GM12865 (cell line): ENCODE measurements around the gene MPRIP.

Source experiments
- DNase-seq: peaks from one replicate; pipeline ENCODE4 v3.0.0; 2010; ENCODE audit warnings: low read depth
- H3K4me3 ChIP-seq: 2 replicates; pipeline ENCODE4 v1.5.1; 2011; ENCODE audit warnings: mild to moderate bottlenecking, low read depth, low read length, control low read depth
- CTCF ChIP-seq: IDR thresholded peaks from 2 replicates; pipeline ENCODE4 v1.5.1; 2011; ENCODE audit warnings: low read length, control low read depth, low read depth, inconsistent platforms; ENCODE audit not compliant: insufficient read depth; ENCODE audit errors: missing control alignments

MPRIP gene

GRCh38 chr17:17204041-17204591 lies 161.9 kb downstream of the MPRIP start:
- TF ChIP-seq CTCF: no peak
- peak overlapping the region; percentile 76 for H3K4me3 ChIP-seq
- DNase-seq: peak; percentile 13

- peak overlapping the region; percentile 76 for H3K4me3 ChIP-seq
- TF ChIP-seq CTCF: no peak
- DNase-seq: no peak
These were observed 162.5 kb downstream of the MPRIP start for GRCh38 chr17:17204635-17205231.

GRCh38 chr17:17205368-17206123 lies 163.3 kb downstream of the MPRIP start:
- TF ChIP-seq CTCF: no peak
- H3K4me3 ChIP-seq: peak overlapping the region; percentile 76
- peak; percentile 90 for DNase-seq

GRCh38 chr17:17206124-17206912 lies 164.1 kb downstream of the MPRIP start, which contains the start of gene PLD6:
PLD6 (minus strand) TSS chr17:17206333; CDS start chr17:17206286, 47 bp downstream.
- no peak for TF ChIP-seq CTCF
- peak; percentile 98 for DNase-seq
- H3K4me3 ChIP-seq: peak within 1 kb of the TSS; percentile 76

- DNase-seq: no peak
- H3K4me3 ChIP-seq: no peak overlapping the region
- TF ChIP-seq CTCF: no peak
These were observed 164.7 kb downstream of the MPRIP start for GRCh38 chr17:17206913-17207335.

GRCh38 chr17:17207998-17208397 lies 165.7 kb downstream of the MPRIP start:
- TF ChIP-seq CTCF: no peak
- no peak for DNase-seq
- no peak overlapping the region for H3K4me3 ChIP-seq
